K562 (cell line): ENCODE measurements around the gene BRAF. TPM values are rescaled to one million over a fixed set of nuclear protein-coding genes. Genes with fewer than 3 reads are reported as not detected.

Experiments used
- AFF1 ChIP-seq, 2 experiments: fragments of 450-650 bp; IDR thresholded peaks; 2 replicates each; pipeline ENCODE4 v1.6.1; 2018; ENCODE audit warnings: mild to moderate bottlenecking in 2 of 2, low read depth in 1 of 2; ENCODE audit not compliant: partially characterized antibody in 2 of 2
- CEBPG ChIP-seq, 3 experiments: fragments of 200-800 bp in 1 of 3; sonication (Bioruptor generic) in 1 of 3; sonication (generic) in 1 of 3; formaldehyde crosslinking in 1 of 3; IDR thresholded peaks in 2 of 3; conservative IDR thresholded peaks in 1 of 3; 2 replicates each; pipeline versions ENCODE4 v1.6.1 to v1.8.0; 2016 to 2022; ENCODE audit warnings: missing compliant biosample characterization in 2 of 3, missing genetic modification characterization in 2 of 3, mild to moderate bottlenecking in 1 of 3, missing genetic modification reagents in 1 of 3
- E2F4 ChIP-seq: sonication (generic); formaldehyde crosslinking; IDR thresholded peaks from 2 replicates; pipeline ENCODE4 v1.8.0; 2022; ENCODE audit warnings: mild to moderate bottlenecking, low read depth, missing genetic modification reagents
- EP400 ChIP-seq: fragments of 450-650 bp; IDR thresholded peaks from 2 replicates; pipeline ENCODE4 v1.6.1; 2017; ENCODE audit warnings: antibody characterized with exemption, mild to moderate bottlenecking, moderate library complexity
- HNRNPL ChIP-seq: fragments of 200-400 bp; formaldehyde crosslinking; IDR thresholded peaks from 2 replicates; pipeline ENCODE4 v1.6.1; 2017; ENCODE audit warnings: low read depth, mild to moderate bottlenecking, low read length
- HNRNPUL1 ChIP-seq: fragments of 200-400 bp; formaldehyde crosslinking; IDR thresholded peaks from 2 replicates; pipeline ENCODE4 v1.6.1; 2017; ENCODE audit warnings: low read length
- ILF3 ChIP-seq: fragments of 450-650 bp; IDR thresholded peaks from 2 replicates; pipeline ENCODE4 v1.6.1; 2018; ENCODE audit warnings: antibody characterized with exemption, mild to moderate bottlenecking, moderate library complexity, borderline replicate concordance
- NONO ChIP-seq, 2 experiments: fragments of 200-400 bp in 1 of 2; fragments of 450-650 bp in 1 of 2; formaldehyde crosslinking in 1 of 2; IDR thresholded peaks; 2 replicates each; pipeline ENCODE4 v1.6.1; 2017; ENCODE audit warnings: low read depth in 2 of 2, mild to moderate bottlenecking in 2 of 2, moderate library complexity in 2 of 2, low read length in 1 of 2
- POLR2AphosphoS2 ChIP-seq: IDR thresholded peaks from 2 replicates; pipeline ENCODE4 v1.6.1; 2012; ENCODE audit warnings: low read length, improper control_type of control experiment
- RFX7 ChIP-seq: fragments of 250-450 bp; sonication (Bioruptor Pico); IDR thresholded peaks from 2 replicates; pipeline ENCODE4 v1.5.1; 2021; ENCODE audit warnings: mild to moderate bottlenecking
- SETDB1 ChIP-seq: IDR thresholded peaks from one replicate; pipeline ENCODE4 v1.6.1; 2012; ENCODE audit warnings: low read length, control low read depth, inconsistent platforms
- TAF9B ChIP-seq: fragments of 450-650 bp; IDR thresholded peaks from 2 replicates; pipeline ENCODE4 v1.6.1; 2018; ENCODE audit warnings: mild to moderate bottlenecking; ENCODE audit not compliant: partially characterized antibody
- TCF3 ChIP-seq: sonication (generic); formaldehyde crosslinking; IDR thresholded peaks from 2 replicates; pipeline ENCODE4 v1.4.0; 2020; ENCODE audit warnings: mild to moderate bottlenecking, missing genetic modification reagents
- TCF7L2 ChIP-seq: fragments of 150-350 bp; IDR thresholded peaks from 2 replicates; pipeline ENCODE4 v1.6.1; 2016; ENCODE audit warnings: low read depth, mild to moderate bottlenecking, low read length, moderate library complexity
- TFAP4 ChIP-seq: sonication (generic); formaldehyde crosslinking; IDR thresholded peaks from 2 replicates; pipeline ENCODE4 v1.8.0; 2022; ENCODE audit warnings: missing genetic modification reagents, mild to moderate bottlenecking, moderate library complexity, borderline replicate concordance
- XRCC5 ChIP-seq: fragments of 200-400 bp; formaldehyde crosslinking; IDR thresholded peaks from 2 replicates; pipeline ENCODE4 v1.6.1; 2017; ENCODE audit warnings: low read depth, mild to moderate bottlenecking, low read length
- polyA plus RNA-seq, 8 experiments: library from polyadenylated mRNA; depleted of rRNA in 4 of 8; stranded (reverse) in 5 of 8; unstranded in 3 of 8; fragments of >200 nt; fragmentation: Nextera tagmentation in 2 of 8; fragmentation: Illumina TruSeq in 1 of 8; extraction: Ambion mirVana in 2 of 8; extraction: Trizol in 1 of 8; gene quantifications; 2 replicates each; pipeline versions ENCODE4 v1.2.1 to v1.2.3, GENCODE V29; 2011 to 2014; ENCODE audit warnings: inconsistent platforms in 1 of 8, missing spikeins in 1 of 8
- total RNA-seq, 7 experiments: library from RNA; depleted of rRNA in 6 of 7; stranded (reverse); fragments of >200 nt in 6 of 7; fragmentation: Illumina TruSeq in 2 of 7; extraction: Trizol in 2 of 7; gene quantifications; 2 replicates each; pipeline versions ENCODE4 v1.2.1 to v1.2.3, GENCODE V29; 2011 to 2021; ENCODE audit warnings: low replicate concordance in 1 of 7
- TF ChIP-seq, protein P1 (sequence below): fragments of 250-450 bp; sonication (Bioruptor Pico); IDR thresholded peaks from 2 replicates; pipeline ENCODE4 v1.5.0; 2020; ENCODE audit warnings: mild to moderate bottlenecking
- TF ChIP-seq, protein P2 (sequence below): sonication (generic); formaldehyde crosslinking; IDR thresholded peaks from 2 replicates; pipeline ENCODE4 v1.9.0; 2022; ENCODE audit warnings: mild to moderate bottlenecking, missing genetic modification reagents

Gene BRAF
- total and polyA plus RNA-seq, 9 of the 15 experiments (the other 6 are each of a cell fraction or from before 2014, with no cell fraction given) = 3.6 to 38.3 (median 21.9) TPM

DNA sequence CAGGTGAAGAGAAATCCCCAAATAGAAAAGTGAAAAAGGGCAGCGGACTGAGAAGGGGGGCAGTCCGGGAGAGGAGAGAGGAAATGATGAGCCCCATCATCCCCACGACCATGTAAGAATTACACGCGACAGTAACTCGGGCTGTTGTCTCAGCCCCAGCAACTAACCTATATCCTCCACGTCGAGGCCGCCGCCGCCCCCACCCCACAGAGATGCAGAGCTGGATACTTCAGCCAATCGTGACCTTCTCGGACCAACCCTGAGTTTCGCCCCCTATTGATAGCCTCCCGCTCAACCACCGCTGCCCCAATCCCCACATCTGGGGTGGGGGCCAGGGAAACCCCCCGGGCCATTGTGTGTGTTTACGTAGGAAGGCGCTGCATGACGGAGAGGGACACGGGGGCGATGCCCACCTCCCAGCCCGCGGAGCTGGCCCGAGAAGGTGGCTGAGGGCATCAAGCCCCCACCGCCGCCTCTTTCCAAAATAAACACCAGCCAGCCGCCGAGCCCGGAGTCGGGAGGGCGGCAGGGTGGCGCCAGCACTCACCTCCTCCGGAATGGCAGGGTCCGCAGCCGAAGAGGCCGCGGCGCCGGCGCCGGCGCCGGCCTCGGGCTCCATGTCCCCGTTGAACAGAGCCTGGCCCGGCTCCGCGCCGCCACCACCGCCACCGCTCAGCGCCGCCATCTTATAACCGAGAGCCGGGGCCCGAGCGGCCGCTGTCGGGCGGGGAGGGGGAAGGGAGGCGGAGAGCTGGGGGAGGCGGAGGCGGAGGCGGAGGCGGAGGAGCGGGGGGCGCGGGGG lies 509 bp downstream of the BRAF start (continued):
- TF ChIP-seq NONO (IDR thresholded peaks at IDR 0.05; ENCODE audit: low read depth in 2 of 2, low read length in 1 of 2) (peak in 1 of 2 experiments; percentile 97; a peak in 2 of 4 replicates), AFF1 (IDR thresholded peaks at IDR 0.05; ENCODE audit: low read depth in 1 of 2, partially characterized antibody in 2 of 2) (peak in 1 of 2 experiments; percentile 38), RFX7 (CRISPR knock-in tag) (no peak), E2F4 (CRISPR knock-in tag) (0 out of 2 replicates have a peak, but pooled peaks have one; percentile 19), SETDB1 (no peak), ILF3 (peak; percentile 95; the same call in 1 of the 2 replicates), TCF3 (no peak), XRCC5 (no peak), TFAP4 (CRISPR knock-in tag) (peak; percentile 75; the same call in 1 of the 2 replicates), TAF9B (no peak), POLR2AphosphoS2 (no peak; the same call in 1 of the 2 replicates), CEBPG (CRISPR knock-in tag; IDR thresholded peaks at IDR 0.05) (no peak), CEBPG (tag; conservative IDR thresholded peaks at IDR 0.05 in 1 of 2, IDR thresholded peaks at IDR 0.05 in 1 of 2) (no peak), TCF7L2 (no peak), HNRNPL (peak; percentile 29; the same call in 1 of the 2 replicates), EP400 (peak; percentile 62), HNRNPUL1 (no peak)
- TF ChIP-seq, protein P1, sequence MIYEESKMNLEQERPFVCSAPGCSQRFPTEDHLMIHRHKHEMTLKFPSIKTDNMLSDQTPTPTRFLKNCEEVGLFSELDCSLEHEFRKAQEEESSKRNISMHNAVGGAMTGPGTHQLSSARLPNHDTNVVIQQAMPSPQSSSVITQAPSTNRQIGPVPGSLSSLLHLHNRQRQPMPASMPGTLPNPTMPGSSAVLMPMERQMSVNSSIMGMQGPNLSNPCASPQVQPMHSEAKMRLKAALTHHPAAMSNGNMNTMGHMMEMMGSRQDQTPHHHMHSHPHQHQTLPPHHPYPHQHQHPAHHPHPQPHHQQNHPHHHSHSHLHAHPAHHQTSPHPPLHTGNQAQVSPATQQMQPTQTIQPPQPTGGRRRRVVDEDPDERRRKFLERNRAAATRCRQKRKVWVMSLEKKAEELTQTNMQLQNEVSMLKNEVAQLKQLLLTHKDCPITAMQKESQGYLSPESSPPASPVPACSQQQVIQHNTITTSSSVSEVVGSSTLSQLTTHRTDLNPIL (CRISPR knock-in tag) = no peak
- TF ChIP-seq, protein P2, sequence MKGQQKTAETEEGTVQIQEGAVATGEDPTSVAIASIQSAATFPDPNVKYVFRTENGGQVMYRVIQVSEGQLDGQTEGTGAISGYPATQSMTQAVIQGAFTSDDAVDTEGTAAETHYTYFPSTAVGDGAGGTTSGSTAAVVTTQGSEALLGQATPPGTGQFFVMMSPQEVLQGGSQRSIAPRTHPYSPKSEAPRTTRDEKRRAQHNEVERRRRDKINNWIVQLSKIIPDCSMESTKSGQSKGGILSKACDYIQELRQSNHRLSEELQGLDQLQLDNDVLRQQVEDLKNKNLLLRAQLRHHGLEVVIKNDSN = no peak
